HG03196 (cell line): ENCODE data around the gene CYBC1.
A peak's percentile ranks its signal among the peaks of the same experiment; 100 is the strongest.

ENCODE experiments used
- ATAC-seq: cut with Tn5 transposase; IDR thresholded peaks from one replicate; pipeline ENCODE4 v1.9.1; 2021; ENCODE audit not compliant: unreplicated experiment

Gene CYBC1

DNA sequence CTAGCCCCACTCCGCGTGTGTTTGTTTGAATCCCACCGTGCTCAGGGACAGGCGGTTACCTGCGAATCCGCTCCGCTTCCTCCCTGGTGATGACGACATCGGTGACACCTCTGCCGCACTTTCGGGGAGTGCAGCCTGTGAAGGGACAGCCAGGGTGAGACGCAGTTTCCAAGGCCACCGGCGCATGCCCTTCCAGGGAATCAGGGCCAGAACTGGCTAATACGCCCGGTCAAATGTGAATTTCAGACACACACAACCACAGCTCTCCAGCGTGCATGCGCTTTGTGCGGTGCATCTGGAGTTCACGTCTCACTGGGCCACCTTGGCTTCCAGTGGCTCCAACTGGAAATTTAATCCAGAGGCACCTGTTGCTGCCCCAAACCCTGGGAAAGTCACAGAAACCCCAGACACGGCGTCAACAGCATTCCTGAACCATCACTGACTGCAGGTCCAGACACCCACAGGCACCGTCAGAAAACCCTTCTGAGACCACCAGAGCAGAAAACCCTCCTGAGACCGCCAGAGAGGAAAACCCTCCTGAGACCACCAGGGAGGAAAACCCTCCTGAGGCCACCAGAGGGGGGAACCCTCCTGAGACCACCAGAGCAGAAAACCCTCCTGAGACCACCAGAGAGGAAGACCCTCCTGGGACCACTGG lies 39.0 kb downstream of the CYBC1 start:
- ATAC-seq, result no peak

DNA sequence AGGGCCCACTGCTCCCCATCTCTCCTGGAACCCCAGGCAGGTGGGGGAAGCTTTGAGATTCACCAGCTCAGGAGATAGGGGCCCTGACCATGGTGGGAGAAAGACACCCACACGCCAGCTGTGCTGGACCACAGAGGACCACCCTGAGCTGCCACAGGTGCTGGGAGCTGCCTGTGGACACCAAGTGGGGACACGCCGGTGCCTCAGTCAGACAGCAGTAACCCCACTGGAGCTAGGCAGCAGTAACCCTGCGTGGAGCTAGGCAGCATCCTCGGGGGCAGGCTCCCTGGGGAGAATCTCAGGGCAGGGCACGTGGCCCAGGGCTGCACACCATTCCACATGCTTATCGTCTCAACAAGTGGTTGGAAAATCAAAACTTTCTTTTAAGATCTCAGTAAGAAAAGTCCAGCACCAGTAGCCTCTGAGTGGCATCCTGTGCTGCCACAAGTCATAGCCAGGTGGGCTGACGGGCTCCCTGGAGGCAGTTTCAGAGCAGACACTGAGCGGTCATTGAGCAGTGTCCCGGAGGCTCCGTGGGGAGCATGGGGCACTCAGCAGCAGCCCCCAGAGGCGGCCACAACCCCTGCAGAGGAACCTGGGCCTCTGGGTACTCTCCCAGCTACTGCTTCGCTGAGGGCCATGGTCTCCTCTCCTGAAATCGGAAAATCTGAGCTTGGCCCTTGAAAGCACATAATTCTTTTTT lies 40.4 kb downstream of the CYBC1 start:
- no peak for ATAC-seq

DNA sequence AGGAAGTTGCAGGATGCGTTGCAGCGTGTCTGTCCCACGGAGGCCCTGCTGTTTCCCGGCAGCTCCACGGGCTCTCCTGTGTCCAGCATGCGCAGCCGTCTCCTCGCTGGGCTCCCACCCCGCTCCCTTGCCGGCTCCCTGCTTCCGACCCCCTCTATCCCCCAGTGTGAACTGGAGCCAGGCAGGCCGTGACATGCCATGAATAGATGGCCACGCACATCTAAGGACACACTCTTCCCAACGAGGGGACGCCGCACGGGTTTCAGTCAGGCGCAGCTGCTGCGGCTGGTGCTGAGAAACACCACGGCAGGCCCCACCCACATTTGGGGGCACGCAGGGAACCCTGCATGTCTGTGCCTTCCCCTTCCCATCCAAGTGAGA lies 41.6 kb downstream of the CYBC1 start:
- no peak for ATAC-seq

DNA sequence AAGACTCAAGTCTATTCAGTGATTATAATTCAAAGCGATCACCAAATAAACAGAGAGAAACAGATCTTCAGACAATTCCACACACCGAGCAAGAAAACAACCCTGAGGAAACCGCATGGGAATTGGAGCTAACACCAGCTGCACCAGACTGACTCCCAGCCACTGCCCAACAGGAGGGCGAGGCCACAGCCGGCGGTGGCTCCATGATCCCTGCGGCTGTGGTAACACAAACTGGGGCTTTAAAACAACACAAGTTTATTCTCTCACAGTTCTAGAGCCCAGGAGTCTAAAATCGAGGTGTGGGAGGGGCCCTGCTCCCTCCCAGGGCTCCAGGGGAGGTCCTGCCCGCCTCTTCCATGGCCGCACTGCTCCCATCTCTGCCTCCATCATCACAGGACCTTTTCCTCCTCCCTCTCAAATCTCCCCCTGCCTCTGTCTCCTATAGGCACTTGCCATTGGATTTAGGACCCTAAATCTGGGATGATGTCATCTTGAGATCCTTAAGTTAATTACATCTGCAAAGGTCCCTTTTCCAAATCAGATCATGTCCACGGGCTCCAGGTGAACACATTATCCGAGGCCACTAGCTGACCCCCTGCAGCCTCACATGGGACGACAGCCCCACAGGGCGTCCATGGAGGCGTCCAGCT lies 42.1 kb downstream of the CYBC1 start:
- ATAC-seq, result no peak

DNA sequence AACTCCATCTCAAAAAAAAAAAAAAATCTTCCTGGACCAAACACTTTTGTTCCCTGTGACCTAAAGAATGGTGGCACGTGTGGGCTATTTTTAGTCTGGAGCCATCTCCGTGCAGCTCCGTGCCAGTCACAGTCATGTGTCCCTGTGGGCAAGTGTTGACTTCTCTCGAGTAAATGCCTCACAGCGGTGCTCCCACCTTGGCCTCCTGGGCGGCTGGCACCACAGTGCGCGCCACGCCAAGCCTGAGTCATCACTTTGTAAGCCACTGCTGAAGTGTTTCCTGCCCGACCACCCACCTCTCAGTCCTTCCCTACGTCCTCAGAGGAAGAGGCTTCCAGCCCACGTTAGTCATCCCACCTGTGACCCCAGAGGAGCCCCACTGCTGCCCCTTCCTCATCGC lies 43.3 kb downstream of the CYBC1 start:
- ATAC-seq, result no peak

DNA sequence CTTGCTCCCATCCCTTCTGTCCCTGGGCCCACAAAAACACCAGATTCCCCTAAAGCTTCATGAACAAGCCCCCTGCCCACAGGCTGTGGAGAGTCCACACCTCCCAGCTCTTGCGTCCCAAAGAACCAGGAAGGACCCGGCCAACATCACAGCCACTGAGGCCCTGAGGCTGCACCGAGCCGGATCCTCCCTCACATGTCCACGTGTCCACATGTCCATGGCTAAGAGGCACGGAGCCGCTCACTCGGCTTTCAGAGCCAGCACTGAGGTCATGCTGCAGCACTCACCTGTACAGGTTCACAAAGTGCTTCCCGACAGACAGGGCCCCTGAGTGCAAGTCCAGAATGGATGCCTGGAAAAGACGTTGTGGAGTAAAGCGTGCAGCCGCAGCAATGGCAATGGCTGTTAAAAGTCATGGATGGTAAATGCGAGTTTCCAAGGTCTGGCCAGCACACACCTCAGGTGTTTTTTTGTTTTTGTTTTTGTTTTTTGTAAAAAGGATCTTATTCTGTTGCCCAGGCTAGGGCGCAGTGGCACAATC lies 44.4 kb downstream of the CYBC1 start:
- ATAC-seq, result no peak

DNA sequence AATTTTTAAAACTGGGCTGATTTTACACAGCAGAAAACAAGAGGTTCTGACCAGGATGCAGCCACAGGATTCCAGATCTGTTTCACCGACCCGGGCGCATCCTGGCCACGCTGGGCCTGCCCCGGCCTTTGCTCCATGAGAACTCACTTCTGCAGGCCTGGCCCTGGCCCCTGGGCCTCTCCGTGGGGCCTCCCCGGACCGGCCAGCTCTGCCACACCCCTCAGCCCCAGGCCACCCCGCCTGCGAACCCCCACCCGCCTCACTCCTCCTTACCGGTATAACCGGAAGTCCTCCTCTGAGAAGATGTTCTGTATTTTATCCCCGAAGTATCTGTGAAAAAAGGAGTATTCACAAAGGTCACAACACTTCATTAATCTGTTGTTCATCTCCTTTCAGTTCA lies 45.5 kb downstream of the CYBC1 start:
- no peak for ATAC-seq

DNA sequence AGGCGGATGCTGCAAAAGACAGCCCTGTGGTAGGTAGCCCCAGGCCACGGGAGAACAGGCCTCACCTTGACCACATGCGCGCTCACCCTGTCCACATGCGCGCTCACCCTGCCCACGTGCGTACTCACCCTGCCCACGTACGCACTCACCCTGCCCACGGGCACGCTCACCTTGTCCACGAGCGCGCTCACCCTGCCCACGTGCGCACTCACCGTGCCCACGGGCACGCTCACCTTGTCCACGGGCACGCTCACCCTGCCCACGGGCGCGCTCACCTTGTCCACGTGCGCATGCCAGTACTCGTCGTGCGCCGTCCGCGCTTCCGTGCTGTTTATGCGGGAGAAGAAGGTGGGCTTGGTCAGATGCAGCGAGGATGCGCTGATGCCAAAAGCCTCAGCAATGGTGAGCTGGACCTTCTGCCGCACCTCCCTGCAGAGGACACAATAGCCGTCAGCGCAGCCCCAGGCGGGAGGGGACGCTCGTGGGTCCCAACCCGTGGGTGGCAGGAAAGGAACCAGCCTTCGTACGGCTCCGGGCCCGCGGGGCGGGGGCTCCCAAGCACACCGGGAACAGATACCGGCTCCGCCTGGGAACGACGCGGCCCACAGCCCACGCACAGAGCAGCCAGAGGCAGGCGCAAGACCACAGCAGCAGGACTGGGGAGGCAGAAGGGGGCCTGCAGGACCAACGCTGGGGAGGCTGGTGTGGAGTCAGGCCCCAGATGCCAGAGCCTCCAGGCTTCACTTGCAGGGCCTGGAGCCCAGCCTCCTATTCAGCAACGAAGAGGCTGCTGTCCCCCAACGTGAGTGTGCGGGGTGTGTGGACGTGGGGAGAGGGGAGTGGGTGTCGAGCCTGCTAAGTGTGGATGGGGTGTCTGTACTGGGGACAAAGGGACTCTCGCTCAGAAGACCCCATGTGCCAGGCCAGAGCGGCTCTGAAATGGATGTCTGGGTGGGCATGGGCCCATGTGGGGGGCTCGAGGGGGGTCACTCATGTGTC lies 46.6 kb downstream of the CYBC1 start:
- ATAC-seq, result no peak

DNA sequence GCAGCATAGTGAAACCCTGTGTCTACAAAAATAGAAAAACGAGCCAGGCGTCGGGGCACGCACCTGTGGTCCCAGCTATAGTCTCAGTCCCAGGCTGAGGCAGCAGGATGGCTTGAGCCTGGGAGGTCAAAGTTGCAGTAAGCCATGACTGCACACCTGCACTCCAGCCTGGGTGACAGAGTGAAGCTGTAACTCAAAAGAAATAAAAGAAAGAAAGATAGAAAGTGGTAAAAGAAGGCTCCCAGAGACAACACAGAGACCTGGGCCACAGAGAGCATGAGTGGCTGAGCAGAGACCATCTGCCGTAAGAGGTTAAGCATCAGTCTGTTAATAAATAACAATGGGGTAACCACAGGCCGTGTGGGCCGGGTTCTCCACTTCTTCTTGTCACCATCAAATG lies 47.7 kb downstream of the CYBC1 start:
- ATAC-seq, result peak; percentile 58

DNA sequence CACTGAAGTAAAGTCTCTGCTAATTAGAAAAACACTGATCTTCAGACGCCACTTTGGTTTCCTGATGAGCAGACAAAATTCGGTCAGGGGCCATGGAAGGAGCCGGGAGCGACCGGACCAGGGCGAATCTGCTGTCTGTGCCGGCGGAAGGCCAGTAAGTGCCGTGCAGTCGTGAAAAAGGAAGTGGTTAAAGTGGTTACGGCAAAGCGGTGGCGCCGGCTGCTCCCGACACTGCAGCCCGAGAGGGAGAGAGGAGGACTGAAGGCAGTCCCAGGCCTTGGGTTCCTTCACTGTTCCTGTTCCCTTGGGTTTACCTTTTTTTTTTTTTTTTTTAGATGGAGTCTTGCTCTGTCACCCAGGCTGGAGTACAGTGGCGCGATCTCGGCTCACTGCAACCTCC lies 49.7 kb downstream of the CYBC1 start:
- no peak for ATAC-seq

DNA sequence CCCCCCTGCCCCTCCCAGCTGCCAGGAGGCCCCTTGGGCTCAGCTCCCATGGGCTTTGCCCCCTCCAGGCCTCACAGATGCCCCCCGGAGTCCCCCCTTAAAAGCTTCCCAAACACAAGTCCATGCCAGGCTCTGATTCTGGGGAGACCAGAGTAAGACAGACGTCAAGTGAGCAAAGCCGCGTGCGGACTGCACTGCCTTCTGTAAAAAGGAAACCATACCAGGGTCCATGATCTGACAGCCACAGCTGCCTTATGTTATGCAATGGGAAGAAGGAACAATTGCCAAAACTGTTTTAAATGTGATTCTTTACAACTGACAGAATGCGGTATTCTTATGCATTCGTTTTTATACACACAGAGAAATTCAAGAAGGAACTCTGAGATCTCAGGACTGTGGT lies 50.3 kb downstream of the CYBC1 start:
- ATAC-seq, result no peak

DNA sequence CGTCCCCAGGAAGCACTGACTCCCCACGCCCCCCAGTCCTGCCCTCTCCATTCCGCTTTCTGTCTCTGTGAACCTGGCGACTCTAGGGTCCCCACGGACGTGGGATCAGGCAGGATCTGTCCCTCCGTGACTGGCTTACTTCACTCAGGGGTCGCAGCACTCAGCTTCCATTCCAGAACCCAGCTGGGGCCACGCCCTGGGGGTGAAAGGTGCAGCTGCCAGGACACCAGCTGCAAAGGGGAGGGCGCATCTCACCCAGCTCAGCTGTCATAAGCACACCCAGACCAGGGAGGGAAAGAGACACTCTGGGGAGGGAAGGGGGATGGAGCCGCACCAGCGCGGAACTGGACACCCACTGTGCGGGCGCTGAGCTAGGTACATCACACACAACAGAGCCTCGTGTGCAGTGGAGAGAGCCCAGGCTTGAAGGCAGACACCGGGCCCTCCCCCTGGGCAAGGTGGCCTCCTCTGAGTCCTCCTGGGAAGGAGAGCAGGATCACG lies 50.9 kb downstream of the CYBC1 start:
- no peak for ATAC-seq

DNA sequence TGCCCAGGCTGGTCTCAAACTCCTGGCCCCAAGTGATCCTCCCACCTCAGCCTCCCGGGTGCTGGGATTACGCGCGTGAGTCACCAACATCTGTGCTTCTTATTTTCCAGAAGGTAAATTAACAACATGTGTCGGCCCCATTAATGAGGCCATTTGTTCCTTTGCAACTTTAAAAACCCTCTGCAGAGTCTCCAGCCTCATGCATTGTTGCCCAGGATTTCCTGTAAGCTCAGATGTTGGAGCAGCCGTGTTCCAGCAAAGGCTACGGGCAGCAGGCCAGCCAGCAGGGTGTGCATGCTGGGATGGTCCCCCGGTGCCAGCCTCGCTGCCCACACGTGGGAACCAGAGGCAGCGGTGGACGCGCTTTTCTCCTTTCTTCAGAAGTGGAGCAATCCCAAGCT lies 51.5 kb downstream of the CYBC1 start:
- ATAC-seq, result no peak

DNA sequence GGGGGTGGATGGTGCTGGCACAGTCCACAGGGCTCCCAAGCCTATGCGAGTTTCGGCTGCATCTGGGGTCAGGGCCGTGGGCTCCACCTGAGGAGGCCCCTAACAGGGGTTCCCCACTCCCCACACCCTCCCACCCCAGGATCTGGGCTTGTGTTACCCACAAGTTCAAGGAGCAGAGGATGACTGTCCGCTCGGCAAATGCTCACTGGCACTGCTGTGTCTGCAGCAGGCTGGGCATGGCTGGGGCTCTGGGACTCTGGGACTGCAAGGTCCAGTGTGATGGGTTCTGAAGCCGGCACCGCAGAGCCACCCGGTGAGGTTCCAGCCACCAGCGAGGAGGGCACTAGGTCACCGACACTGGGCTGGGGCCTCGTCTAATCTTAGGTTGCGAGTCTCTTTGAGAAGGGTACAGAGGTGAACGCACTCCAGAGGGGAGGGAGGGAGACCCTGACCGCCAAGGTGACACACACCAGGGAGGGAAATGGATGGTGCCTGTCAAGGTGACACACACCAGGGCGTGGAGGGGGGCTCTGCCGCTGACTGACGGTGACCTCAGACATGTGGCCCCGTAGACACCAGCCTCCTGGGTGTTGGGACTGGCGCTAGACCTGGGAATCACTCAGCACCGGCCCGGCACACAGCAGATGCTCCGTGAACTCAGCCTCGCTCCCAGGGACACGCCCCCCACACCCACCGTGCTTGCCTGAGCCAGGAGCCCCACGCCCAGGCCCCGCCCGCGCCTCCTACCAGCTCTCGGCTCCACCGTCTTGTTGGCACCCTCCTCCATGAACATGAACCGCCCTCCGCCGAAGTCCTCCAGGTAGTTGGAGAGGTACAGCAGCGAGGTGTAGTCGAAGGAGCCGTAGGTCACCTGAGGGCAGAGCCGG lies 52.9 kb downstream of the CYBC1 start:
- no peak for ATAC-seq

DNA sequence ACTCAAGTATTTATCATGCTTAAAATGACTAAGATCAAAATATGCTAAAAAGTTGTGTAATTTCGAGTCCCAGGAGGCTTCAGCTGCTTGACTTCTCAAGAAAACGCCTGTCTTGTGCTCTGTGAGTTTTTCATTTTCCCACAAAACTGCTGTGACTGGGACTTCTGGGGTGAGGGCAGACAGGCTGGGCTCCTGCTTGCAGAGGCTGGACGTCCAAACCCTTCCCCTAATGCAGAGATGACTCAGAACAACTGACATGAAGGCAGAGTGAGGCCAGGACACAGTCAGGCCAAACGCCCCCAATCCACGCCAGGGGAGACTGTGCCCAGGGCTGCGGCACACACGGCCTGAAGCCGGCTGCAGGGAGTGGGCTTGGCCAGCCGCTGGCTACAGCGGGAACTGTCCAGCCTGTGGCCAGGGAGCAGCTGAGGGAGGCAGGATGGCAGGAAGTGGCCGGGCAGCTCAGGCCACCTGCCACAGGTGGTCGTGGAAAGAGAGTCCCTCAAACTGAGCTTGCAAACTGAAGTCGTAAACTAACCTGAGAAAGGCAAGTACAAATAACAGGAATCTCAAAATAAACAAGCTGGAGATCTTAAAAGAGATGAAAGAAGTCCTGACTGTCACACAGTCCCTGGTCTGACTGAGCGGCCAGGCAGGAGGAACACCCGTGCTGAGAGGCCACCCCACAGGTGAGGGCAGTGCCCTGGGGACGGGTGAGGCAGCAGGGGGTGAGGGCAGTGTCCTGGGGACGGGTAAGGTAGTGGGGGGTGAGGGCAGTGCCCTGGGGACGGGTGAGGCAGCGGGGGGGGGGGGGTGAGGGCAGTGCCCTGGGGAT lies 53.7 kb downstream of the CYBC1 start:
- ATAC-seq, result no peak

DNA sequence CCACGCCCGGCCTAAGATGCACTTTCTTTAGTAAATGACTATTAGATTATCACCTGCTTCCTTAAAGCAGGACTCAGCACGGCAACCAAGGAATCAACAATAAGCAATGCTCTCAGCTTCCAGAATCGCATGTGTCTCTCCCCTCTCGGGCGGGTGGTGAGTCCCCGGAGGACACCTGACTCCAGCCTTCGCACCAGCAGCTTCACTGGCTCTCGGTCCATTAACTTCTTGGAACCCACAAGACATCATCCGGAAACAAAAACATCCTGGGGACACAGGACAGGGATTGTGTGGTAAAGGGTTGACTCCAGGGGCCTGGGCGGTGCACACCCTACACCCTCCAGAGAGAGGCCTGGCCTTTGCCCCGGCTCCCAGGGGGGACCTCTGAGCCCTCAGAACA lies 56.3 kb downstream of the CYBC1 start:
- no peak for ATAC-seq

DNA sequence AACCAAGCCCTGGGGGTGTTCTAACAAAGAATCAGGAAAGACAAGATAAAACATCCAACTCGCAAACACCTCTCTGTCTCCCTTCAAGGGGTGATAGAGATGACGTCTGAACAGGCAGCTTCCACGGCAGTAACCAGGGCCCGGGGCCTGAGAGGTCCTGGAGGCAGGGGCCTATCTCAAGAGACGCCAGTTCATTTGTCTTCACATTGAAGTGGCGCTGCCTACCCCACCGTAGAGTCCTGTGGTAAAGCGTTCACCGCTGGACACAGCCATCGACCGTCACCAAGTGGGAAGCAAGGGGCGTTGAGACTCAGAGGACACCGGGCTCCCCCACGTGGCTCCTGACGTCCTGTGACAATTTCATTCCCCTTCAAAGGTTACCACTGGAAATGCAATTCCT lies 57.6 kb downstream of the CYBC1 start:
- no peak for ATAC-seq
